PFSK-1 (cell line): ENCODE measurements around the gene RBPMS2.

Source experiments
- FOXP2 ChIP-seq: optimal IDR thresholded peaks from 2 replicates; pipeline ENCODE3; 2011; ENCODE audit warnings: borderline replicate concordance, control low read depth, inconsistent platforms; ENCODE audit not compliant: insufficient read depth; ENCODE audit errors: extremely low read length, extremely low read depth
- POLR2AphosphoS5 ChIP-seq: IDR thresholded peaks from 2 replicates; pipeline ENCODE4 v1.6.1; 2012; ENCODE audit warnings: low read depth, mild to moderate bottlenecking, control low read depth, low read length, moderate library complexity
- SIN3A ChIP-seq: IDR thresholded peaks from 2 replicates; pipeline ENCODE4 v1.6.1; 2012; ENCODE audit warnings: mild to moderate bottlenecking, low read length, moderate library complexity, borderline replicate concordance; ENCODE audit not compliant: insufficient read depth
- TAF1 ChIP-seq: IDR thresholded peaks from 2 replicates; pipeline ENCODE4 v1.6.1; 2012; ENCODE audit warnings: low read length, control low read depth, borderline replicate concordance; ENCODE audit not compliant: insufficient read depth
- TF ChIP-seq, protein P1 (sequence below), 2 experiments: IDR thresholded peaks; 2 replicates each; pipeline versions ENCODE4 v1.6.1 to v1.8.0; 2011 to 2012; ENCODE audit warnings: low read depth in 2 of 2, low read length in 2 of 2, control low read depth in 1 of 2, inconsistent platforms in 1 of 2, mild to moderate bottlenecking in 1 of 2, moderate library complexity in 1 of 2; ENCODE audit not compliant: insufficient read depth in 1 of 2

RBPMS2 gene

DNA sequence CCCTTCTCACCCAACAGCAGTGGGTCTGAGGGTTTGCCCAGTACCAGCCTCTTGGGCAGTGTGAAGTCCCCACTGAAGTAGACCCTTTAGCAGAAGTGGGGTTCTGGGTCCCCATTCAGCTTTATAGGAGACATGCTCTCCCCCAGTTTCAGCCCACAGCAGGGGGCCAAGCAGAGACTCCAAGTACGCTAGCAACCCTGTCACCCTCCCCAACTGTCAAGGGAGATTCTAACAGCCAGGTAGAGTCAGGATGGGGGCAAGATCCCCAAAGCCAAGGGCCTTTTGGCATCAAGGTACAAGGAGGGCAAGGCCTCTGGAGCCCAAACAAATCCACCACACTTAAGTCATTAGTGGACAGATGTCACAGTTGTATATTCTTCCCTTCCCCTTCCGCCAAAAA lies 1.8 kb downstream of the RBPMS2 start:
- TF ChIP-seq FOXP2 (no peak), POLR2AphosphoS5 (no peak), TAF1 (no peak), SIN3A (no peak)
- TF ChIP-seq, protein P1, sequence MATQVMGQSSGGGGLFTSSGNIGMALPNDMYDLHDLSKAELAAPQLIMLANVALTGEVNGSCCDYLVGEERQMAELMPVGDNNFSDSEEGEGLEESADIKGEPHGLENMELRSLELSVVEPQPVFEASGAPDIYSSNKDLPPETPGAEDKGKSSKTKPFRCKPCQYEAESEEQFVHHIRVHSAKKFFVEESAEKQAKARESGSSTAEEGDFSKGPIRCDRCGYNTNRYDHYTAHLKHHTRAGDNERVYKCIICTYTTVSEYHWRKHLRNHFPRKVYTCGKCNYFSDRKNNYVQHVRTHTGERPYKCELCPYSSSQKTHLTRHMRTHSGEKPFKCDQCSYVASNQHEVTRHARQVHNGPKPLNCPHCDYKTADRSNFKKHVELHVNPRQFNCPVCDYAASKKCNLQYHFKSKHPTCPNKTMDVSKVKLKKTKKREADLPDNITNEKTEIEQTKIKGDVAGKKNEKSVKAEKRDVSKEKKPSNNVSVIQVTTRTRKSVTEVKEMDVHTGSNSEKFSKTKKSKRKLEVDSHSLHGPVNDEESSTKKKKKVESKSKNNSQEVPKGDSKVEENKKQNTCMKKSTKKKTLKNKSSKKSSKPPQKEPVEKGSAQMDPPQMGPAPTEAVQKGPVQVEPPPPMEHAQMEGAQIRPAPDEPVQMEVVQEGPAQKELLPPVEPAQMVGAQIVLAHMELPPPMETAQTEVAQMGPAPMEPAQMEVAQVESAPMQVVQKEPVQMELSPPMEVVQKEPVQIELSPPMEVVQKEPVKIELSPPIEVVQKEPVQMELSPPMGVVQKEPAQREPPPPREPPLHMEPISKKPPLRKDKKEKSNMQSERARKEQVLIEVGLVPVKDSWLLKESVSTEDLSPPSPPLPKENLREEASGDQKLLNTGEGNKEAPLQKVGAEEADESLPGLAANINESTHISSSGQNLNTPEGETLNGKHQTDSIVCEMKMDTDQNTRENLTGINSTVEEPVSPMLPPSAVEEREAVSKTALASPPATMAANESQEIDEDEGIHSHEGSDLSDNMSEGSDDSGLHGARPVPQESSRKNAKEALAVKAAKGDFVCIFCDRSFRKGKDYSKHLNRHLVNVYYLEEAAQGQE (IDR thresholded peaks at IDR 0.05; ENCODE audit: insufficient read depth in 1 of 2, low read depth in 2 of 2, low read length in 2 of 2) = no peak

DNA sequence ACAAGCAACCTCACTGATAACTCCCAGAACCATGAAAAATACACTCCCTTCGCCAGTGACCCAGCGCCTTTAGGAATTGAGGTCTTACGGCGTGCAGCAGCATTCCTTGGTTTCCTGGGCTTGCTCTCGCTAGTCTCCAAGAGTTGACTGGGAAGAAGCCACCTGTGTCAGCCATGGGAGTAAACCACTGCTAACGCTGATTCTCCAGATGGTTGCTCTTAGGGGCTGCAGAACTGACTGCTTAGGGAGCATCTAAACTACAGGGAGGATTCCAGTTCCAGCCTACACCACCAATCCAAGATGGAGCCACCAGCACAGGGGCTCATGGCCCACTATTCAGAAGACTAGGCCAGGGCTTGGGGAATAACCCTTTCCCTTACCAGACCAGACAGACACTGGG lies 2.4 kb downstream of the RBPMS2 start:
- TF ChIP-seq FOXP2 (no peak), SIN3A (no peak), TAF1 (no peak), POLR2AphosphoS5 (no peak)
- TF ChIP-seq, protein P1 (IDR thresholded peaks at IDR 0.05; ENCODE audit: insufficient read depth in 1 of 2, low read depth in 2 of 2, low read length in 2 of 2) = no peak

DNA sequence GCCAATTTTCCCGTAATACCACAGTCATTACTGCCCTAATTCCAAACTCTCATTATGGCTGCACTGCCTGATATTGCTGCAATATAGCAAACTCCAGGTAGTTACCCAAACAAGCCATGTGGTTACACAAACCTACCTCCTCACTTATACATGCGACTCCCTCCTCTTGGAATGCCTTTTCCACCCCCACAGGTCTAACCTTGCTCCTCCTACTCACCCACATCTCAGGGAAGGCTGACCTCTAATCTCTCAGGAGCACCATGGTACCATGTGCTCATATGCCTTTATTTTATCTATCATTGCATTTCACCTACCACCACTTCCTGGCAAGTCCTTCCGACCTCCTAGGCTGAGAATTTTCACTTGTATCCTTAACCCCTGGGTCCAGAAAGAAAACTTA lies 2.9 kb downstream of the RBPMS2 start:
- TF ChIP-seq POLR2AphosphoS5 (no peak), FOXP2 (no peak), TAF1 (no peak)

DNA sequence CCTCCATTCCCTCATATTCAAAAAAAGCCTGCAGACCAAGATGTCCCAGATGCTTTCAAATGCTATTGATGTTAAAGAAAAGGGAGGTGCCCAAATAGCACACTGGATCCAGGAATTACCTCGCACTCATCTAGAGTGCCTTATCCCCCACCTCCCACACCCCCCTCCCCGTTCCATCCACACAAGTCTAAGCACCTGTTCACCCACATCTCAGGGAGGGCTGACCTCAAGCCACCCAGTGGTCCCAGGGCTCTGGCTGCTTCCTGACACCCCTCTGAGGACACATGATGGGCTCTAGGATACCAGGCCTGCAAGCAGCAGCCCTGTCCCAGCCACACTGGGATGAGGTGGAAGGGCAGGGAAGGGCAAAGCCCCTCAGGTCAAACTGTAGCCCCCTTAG lies 4.8 kb downstream of the RBPMS2 start:
- TF ChIP-seq, protein P1 (IDR thresholded peaks at IDR 0.05; ENCODE audit: insufficient read depth in 1 of 2, low read depth in 2 of 2, low read length in 2 of 2) = no peak
- TF ChIP-seq TAF1 (no peak), FOXP2 (no peak), POLR2AphosphoS5 (no peak), SIN3A (no peak)

DNA sequence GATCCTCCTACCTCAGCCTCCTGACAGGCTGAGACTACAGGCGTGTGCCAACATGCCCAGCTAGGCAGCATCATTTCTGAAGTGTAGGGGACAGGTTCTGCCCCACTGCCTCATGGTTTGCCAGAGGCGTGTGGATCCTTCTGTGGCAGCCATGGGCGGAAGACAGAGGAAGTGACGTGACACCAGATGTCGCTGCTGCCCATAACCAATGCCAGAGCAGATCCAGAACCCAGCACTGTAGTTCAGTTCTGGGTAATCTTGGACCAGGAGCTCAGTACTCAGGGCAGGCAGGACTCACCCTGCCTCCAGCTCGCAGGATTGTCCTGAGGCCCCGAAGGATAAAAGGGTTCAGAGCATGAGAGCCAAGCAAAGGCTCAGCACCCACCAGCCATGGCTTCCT lies 8.2 kb downstream of the RBPMS2 start:
- TF ChIP-seq POLR2AphosphoS5 = no peak
- no peak for TF ChIP-seq SIN3A
- TF ChIP-seq TAF1 = no peak
- TF ChIP-seq FOXP2 = no peak
- TF ChIP-seq, protein P1 (IDR thresholded peaks at IDR 0.05; ENCODE audit: insufficient read depth in 1 of 2, low read depth in 2 of 2, low read length in 2 of 2) = no peak
